HCT116 (cell line): ENCODE results near the gene CCDC92.

Experiments
- CTCF ChIP-seq, 3 experiments: fragments of 200-600 bp in 1 of 3; sonication (generic) in 1 of 3; IDR thresholded peaks in 2 of 3; conservative IDR thresholded peaks in 1 of 3; 2 replicates each; pipeline ENCODE4 v1.5.1; 2012 to 2017; ENCODE audit warnings: low read depth in 2 of 3, low read length in 2 of 3, antibody characterized with exemption in 1 of 3, borderline replicate concordance in 1 of 3, control low read depth in 1 of 3, mild to moderate bottlenecking in 1 of 3, mixed read lengths in 1 of 3, mixed run types in 1 of 3, moderate library complexity in 1 of 3; ENCODE audit not compliant: insufficient read depth in 1 of 3
- EGR1 ChIP-seq: IDR thresholded peaks from 2 replicates; pipeline ENCODE4 v1.6.1; 2012; ENCODE audit warnings: low read depth
- EZH2 ChIP-seq: fragments of 200-600 bp; sonication (generic); IDR thresholded peaks from 2 replicates; pipeline ENCODE4 v1.6.1; 2017; ENCODE audit warnings: antibody characterized with exemption, mixed run types
- EZH2phosphoT487 ChIP-seq: fragments of 200-600 bp; IDR thresholded peaks from 2 replicates; pipeline ENCODE4 v1.6.1; 2018; ENCODE audit warnings: antibody characterized with exemption, borderline replicate concordance
- MAX ChIP-seq: IDR thresholded peaks from 2 replicates; pipeline ENCODE4 v1.6.1; 2012
- POLR2A ChIP-seq: IDR thresholded peaks from 2 replicates; pipeline ENCODE4 v1.7.0; 2011; ENCODE audit warnings: borderline replicate concordance; ENCODE audit not compliant: insufficient read depth, insufficient read length; ENCODE audit errors: extremely low read depth
- POLR2AphosphoS5 ChIP-seq: IDR thresholded peaks from 2 replicates; pipeline ENCODE4 v1.6.1; 2011; ENCODE audit warnings: mild to moderate bottlenecking, low read depth, low read length, moderate library complexity
- RAD21 ChIP-seq: IDR thresholded peaks from 2 replicates; pipeline ENCODE4 v1.6.1; 2012; ENCODE audit warnings: low read depth, mild to moderate bottlenecking
- REST ChIP-seq: IDR thresholded peaks from 2 replicates; pipeline ENCODE4 v1.6.1; 2012; ENCODE audit warnings: low read depth
- YY1 ChIP-seq: IDR thresholded peaks from 2 replicates; pipeline ENCODE4 v1.6.1; 2011; ENCODE audit warnings: low read length, low read depth, moderate library complexity, mild to moderate bottlenecking; ENCODE audit not compliant: insufficient replicate concordance; ENCODE audit errors: extremely low read depth
- ZNF274 ChIP-seq: fragments of 200-500 bp; sonication (Bioruptor generic); IDR thresholded peaks from 2 replicates; pipeline ENCODE4 v1.6.1; 2014; ENCODE audit warnings: mild to moderate bottlenecking, low read depth, low read length, inconsistent platforms

- no peak for TF ChIP-seq CTCF (IDR thresholded peaks at IDR 0.05 in 2 of 3, conservative IDR thresholded peaks at IDR 0.05 in 1 of 3; ENCODE audit: borderline replicate concordance in 1 of 3, insufficient read depth in 1 of 3, low read depth in 2 of 3, low read length in 2 of 3)
- TF ChIP-seq RAD21: no peak
- no peak for TF ChIP-seq MAX
- no peak for TF ChIP-seq EZH2phosphoT487
- TF ChIP-seq POLR2A: no peak
- no peak for TF ChIP-seq ZNF274
- no peak for TF ChIP-seq EZH2
- TF ChIP-seq POLR2AphosphoS5: no peak
- no peak for TF ChIP-seq REST
- no peak for TF ChIP-seq EGR1
- no peak for TF ChIP-seq YY1
Measured at GRCh38 chr12:123965382-123965781, 7.2 kb downstream of the CCDC92 start.
